Measurements from ENCODE around the gene ANKRD37.

- TF ChIP-seq CTCF (IDR thresholded peaks at IDR 0.05): no peak
- TF ChIP-seq EZH2phosphoT487 (IDR thresholded peaks at IDR 0.05): no peak
- no peak for TF ChIP-seq EZH2 (IDR thresholded peaks at IDR 0.05)
These were observed 45.0 kb upstream of the ANKRD37 start for GRCh38 chr4:185351691-185352090.

All from neural progenitor cell (in vitro differentiated cells).